ENCODE results near the gene C11orf97. TPM values are rescaled to one million over a fixed set of nuclear protein-coding genes. Genes with fewer than 3 reads are reported as not detected.

Gene C11orf97
- total and polyA plus RNA-seq, 2 experiments from 2014 or later, result not detected

DNA sequence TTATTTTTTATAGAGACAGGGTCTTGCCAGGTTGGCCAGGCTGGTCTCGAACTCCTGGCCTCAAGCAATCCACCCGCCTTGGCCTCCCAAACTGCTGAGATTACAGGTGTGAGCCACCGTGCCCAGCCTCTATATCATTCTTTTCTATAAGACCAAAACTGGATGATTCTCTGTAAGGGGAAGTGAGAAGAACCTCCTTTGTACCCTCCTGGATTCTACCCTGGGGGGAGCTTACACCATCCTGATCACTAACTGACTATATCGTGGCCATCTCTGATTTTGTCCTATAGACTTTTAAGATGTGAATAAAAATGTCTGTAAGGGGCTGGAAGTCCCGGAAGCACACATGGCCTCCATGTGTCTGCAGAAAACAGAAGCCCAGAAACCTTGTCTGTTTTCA lies 64.0 kb downstream of the C11orf97 start:
- Histone ChIP-seq H3K4me1 (ENCODE audit: insufficient read depth) (no peaks in the 10 kb centered on the region), H3F3A (replicated peaks; ENCODE audit: low read depth) (no peaks in the 10 kb centered on the region), H3K79me2 (replicated peaks; ENCODE audit: insufficient read depth) (no peaks in the 10 kb centered on the region), H3K4me3 (no peak overlapping the region), H3K27me3 (ENCODE audit: insufficient read depth) (no peaks in the 10 kb centered on the region), H3K9me2 (ENCODE audit: insufficient read depth) (no peaks in the 10 kb centered on the region), H3K27ac (ENCODE audit: low read depth) (no peak overlapping the region), H3K4me2 (no peak overlapping the region), H2AFZ (no peak overlapping the region), H4K20me1 (replicated peaks; ENCODE audit: insufficient read depth) (no peaks in the 10 kb centered on the region; the same call in 1 of the 2 replicates), H3K36me3 (ENCODE audit: insufficient read depth) (no peaks in the 10 kb centered on the region)
- no peaks in the 10 kb centered on the region for H3K4me1 Mint-ChIP-seq
- no peaks in the 10 kb centered on the region for H3K27me3 Mint-ChIP-seq (ENCODE audit: insufficient read depth, low read depth, poor library complexity)
- no peak overlapping the region for H3K27ac Mint-ChIP-seq
- no peak for ATAC-seq
- no peak for TF ChIP-seq CREB1 (CRISPR knock-in tag; IDR thresholded peaks at IDR 0.05; ENCODE audit: low read depth)
- TF ChIP-seq ZNF462 (CRISPR knock-in tag; IDR thresholded peaks at IDR 0.05), result no peak
- TF ChIP-seq JUNB (IDR thresholded peaks at IDR 0.05; ENCODE audit: unreplicated experiment), result no peak
- TF ChIP-seq ZNF114 (CRISPR knock-in tag; IDR thresholded peaks at IDR 0.05), result no peak
- TF ChIP-seq, protein P1, sequence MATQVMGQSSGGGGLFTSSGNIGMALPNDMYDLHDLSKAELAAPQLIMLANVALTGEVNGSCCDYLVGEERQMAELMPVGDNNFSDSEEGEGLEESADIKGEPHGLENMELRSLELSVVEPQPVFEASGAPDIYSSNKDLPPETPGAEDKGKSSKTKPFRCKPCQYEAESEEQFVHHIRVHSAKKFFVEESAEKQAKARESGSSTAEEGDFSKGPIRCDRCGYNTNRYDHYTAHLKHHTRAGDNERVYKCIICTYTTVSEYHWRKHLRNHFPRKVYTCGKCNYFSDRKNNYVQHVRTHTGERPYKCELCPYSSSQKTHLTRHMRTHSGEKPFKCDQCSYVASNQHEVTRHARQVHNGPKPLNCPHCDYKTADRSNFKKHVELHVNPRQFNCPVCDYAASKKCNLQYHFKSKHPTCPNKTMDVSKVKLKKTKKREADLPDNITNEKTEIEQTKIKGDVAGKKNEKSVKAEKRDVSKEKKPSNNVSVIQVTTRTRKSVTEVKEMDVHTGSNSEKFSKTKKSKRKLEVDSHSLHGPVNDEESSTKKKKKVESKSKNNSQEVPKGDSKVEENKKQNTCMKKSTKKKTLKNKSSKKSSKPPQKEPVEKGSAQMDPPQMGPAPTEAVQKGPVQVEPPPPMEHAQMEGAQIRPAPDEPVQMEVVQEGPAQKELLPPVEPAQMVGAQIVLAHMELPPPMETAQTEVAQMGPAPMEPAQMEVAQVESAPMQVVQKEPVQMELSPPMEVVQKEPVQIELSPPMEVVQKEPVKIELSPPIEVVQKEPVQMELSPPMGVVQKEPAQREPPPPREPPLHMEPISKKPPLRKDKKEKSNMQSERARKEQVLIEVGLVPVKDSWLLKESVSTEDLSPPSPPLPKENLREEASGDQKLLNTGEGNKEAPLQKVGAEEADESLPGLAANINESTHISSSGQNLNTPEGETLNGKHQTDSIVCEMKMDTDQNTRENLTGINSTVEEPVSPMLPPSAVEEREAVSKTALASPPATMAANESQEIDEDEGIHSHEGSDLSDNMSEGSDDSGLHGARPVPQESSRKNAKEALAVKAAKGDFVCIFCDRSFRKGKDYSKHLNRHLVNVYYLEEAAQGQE (IDR thresholded peaks at IDR 0.05; ENCODE audit: unreplicated experiment), result no peak
- TF ChIP-seq, protein P2, sequence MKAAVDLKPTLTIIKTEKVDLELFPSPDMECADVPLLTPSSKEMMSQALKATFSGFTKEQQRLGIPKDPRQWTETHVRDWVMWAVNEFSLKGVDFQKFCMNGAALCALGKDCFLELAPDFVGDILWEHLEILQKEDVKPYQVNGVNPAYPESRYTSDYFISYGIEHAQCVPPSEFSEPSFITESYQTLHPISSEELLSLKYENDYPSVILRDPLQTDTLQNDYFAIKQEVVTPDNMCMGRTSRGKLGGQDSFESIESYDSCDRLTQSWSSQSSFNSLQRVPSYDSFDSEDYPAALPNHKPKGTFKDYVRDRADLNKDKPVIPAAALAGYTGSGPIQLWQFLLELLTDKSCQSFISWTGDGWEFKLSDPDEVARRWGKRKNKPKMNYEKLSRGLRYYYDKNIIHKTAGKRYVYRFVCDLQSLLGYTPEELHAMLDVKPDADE (IDR thresholded peaks at IDR 0.05), result no peak
- no peak for TF ChIP-seq EZH2 (IDR thresholded peaks at IDR 0.05; ENCODE audit: low read depth, unreplicated experiment)
- no peak for DNase-seq (ENCODE audit: low spot score)
- no peaks in the 10 kb centered on the region for H3K36me3 Mint-ChIP-seq (ENCODE audit: low read depth)
- no peak overlapping the region for H3K4me3 Mint-ChIP-seq
- H3K9me3 Mint-ChIP-seq, result no peaks in the 10 kb centered on the region

All from GM23338 (cell line).